ENCODE results near the gene LEPROT. TPM values are rescaled to one million over a fixed set of nuclear protein-coding genes. Genes with fewer than 3 reads are reported as not detected.

LEPROT gene
- total RNA-seq, 1 donor from 2014 or later: 54.5 TPM

DNA sequence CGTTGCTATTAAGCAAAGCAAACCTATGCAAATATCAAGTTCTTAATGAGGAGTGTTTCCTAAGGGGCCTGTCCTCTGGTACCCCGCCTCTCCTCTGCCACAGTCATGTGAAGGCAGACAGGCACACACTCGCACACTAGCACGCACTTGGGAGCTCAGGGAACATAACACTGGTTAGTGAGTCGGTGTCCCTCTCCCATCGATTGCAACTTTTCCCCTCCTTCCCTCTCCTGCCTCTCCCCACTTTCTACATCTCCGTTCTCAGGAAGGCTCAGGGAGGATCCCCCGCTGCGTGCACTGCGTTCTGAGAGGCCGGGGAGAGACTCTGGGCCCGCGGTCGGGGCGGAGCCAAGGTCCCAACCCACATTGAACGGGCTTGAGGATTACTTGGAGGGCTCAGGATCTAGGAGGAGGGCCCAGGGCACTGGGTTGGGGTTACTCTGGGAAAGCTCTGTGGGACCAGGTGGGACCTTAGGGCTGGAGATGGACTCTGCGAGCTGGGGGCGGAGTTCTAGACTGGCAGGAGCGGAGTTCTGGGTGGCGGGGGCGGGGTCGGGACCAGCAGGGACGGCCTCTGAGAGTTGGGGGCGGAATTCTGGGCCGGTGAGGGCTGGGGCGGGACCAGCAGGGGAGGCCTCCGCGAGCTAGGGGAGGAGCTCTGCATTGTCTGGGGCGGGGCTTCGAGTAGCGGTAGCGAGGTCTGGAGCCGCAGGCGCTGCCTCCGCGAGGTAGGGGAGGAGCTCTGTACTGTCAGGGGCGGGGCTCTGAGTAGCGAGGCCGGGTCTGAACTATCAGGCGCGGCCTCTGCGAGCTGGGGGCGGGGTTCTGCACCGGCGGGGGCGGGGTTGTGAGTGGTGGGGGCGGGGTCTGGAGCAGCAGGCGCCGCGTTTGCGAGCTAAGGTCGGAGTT, 533 bp upstream of the LEPROT start:
- peak overlapping the region; percentile 98 for H3K27ac Mint-ChIP-seq
- H3K4me1 Mint-ChIP-seq (ENCODE audit: low read depth): peaks cover 22% of the 10 kb centered on the region

GRCh38 chr1:65421351-65422025, 1.0 kb downstream of the LEPROT start:
- H3K27me3 Mint-ChIP-seq: no peaks in the 10 kb centered on the region
- peaks cover 15% of the 10 kb centered on the region for H3K36me3 Mint-ChIP-seq (ENCODE audit: insufficient read depth)
- no peaks in the 10 kb centered on the region for H3K9me3 Mint-ChIP-seq (ENCODE audit: low read depth)
- H3K4me3 Mint-ChIP-seq (ENCODE audit: low read depth): no peak overlapping the region
- TF ChIP-seq CTCF (IDR thresholded peaks at IDR 0.05; ENCODE audit: unreplicated experiment): no peak
- H3K27ac Mint-ChIP-seq: no peak overlapping the region
- DNase-seq (ENCODE audit: low spot score, unreplicated experiment): no peak
- peaks cover 22% of the 10 kb centered on the region for H3K4me1 Mint-ChIP-seq (ENCODE audit: low read depth)

More for the DNA sequence above, 533 bp upstream of the LEPROT start:
- H3K9me3 Mint-ChIP-seq (ENCODE audit: low read depth): no peaks in the 10 kb centered on the region
- H3K27me3 Mint-ChIP-seq: no peaks in the 10 kb centered on the region
- H3K4me3 Mint-ChIP-seq (ENCODE audit: low read depth): no peak overlapping the region
- DNase-seq (ENCODE audit: low spot score, unreplicated experiment): peak; percentile 98
- H3K36me3 Mint-ChIP-seq (ENCODE audit: insufficient read depth): peaks cover 3% of the 10 kb centered on the region
- TF ChIP-seq CTCF (IDR thresholded peaks at IDR 0.05; ENCODE audit: unreplicated experiment): no peak

- DNase-seq (ENCODE audit: low spot score, unreplicated experiment): no peak
- Mint-ChIP-seq H3K36me3 (ENCODE audit: insufficient read depth) (peaks cover 18% of the 10 kb centered on the region), H3K4me3 (ENCODE audit: low read depth) (no peak overlapping the region), H3K4me1 (ENCODE audit: low read depth) (peaks cover 18% of the 10 kb centered on the region), H3K9me3 (ENCODE audit: low read depth) (no peaks in the 10 kb centered on the region), H3K27ac (no peak overlapping the region), H3K27me3 (no peaks in the 10 kb centered on the region)
- TF ChIP-seq CTCF (IDR thresholded peaks at IDR 0.05; ENCODE audit: unreplicated experiment): no peak
Measured at GRCh38 chr1:65422241-65423203, 2.1 kb downstream of the LEPROT start.

GRCh38 chr1:65423884-65424572, 3.6 kb downstream of the LEPROT start:
- peaks cover 7% of the 10 kb centered on the region for H3K4me1 Mint-ChIP-seq (ENCODE audit: low read depth)
- no peak for DNase-seq (ENCODE audit: low spot score, unreplicated experiment)
- no peaks in the 10 kb centered on the region for H3K27me3 Mint-ChIP-seq
- H3K4me3 Mint-ChIP-seq (ENCODE audit: low read depth): no peak overlapping the region
- H3K36me3 Mint-ChIP-seq (ENCODE audit: insufficient read depth): peaks cover 22% of the 10 kb centered on the region
- TF ChIP-seq CTCF (IDR thresholded peaks at IDR 0.05; ENCODE audit: unreplicated experiment): no peak
- no peak overlapping the region for H3K27ac Mint-ChIP-seq
- H3K9me3 Mint-ChIP-seq (ENCODE audit: low read depth): no peaks in the 10 kb centered on the region
